Vagina (tissue), 2 donors: ENCODE measurements around the gene KRTAP10-8. TPM values are rescaled to one million over a fixed set of nuclear protein-coding genes. Genes with fewer than 3 reads are reported as not detected.
A peak's percentile ranks its signal among the peaks of the same experiment; 100 is the strongest.
"Not testable (repeated sequence)": the region's sequence is repeated elsewhere in the genome, so short reads cannot be mapped to it uniquely, and the experiment has no call there.

Experiments
- DNase-seq, 2 donors: peaks; one replicate each; pipeline ENCODE4 v3.0.0-alpha.2; 2017; ENCODE audit errors: extremely low spot score in 2 of 2
- H3K27ac ChIP-seq: fragments of 200-600 bp; sonication (generic); one replicate; pipeline ENCODE4 v1.5.1; 2019
- H3K27me3 ChIP-seq: fragments of 200-600 bp; sonication (generic); one replicate; pipeline ENCODE4 v1.5.1; 2019
- H3K36me3 ChIP-seq, 2 donors: fragments of 200-600 bp; sonication (generic); one replicate each; pipeline ENCODE4 v1.5.1; 2017 to 2019
- H3K4me1 ChIP-seq: fragments of 200-600 bp; sonication (generic); one replicate; pipeline ENCODE4 v1.5.1; 2019
- H3K4me3 ChIP-seq, 2 donors: fragments of 200-600 bp; sonication (generic); 1 replicate in 1 of 2; 2 replicates in 1 of 2; pipeline ENCODE4 v1.5.1; 2016 to 2019
- H3K9me3 ChIP-seq: fragments of 200-600 bp; sonication (generic); one replicate; pipeline ENCODE4 v1.5.1; 2019
- CTCF ChIP-seq, 3 experiments: fragments of 450-650 bp in 2 of 3; fragments of 200-600 bp in 1 of 3; sonication (generic) in 1 of 3; IDR thresholded peaks; one replicate each; pipeline ENCODE4 v1.5.1; 2017 to 2019; ENCODE audit warnings: antibody characterized with exemption in 3 of 3, mild to moderate bottlenecking in 2 of 3, moderate library complexity in 2 of 3
- POLR2A ChIP-seq, 2 donors: fragments of 450-650 bp; IDR thresholded peaks; one replicate each; pipeline ENCODE4 v1.6.1; 2017; ENCODE audit warnings: antibody characterized with exemption in 2 of 2, mild to moderate bottlenecking in 2 of 2, moderate library complexity in 2 of 2
- POLR2AphosphoS5 ChIP-seq, 2 donors: sonication (generic); formaldehyde crosslinking; IDR thresholded peaks; one replicate each; pipeline ENCODE4 v1.9.0; 2017; ENCODE audit warnings: antibody characterized with exemption in 2 of 2, mild to moderate bottlenecking in 2 of 2, low read depth in 1 of 2; ENCODE audit not compliant: insufficient read depth in 1 of 2
- intact Hi-C: fragments of 100-400 bp; cut with DNase I; formaldehyde crosslinking; loops from one replicate; pipeline ENCODE4 v1.15.1; 2023
- total RNA-seq: library from RNA; depleted of rRNA; stranded (reverse); fragments of >200 nt; gene quantifications from one replicate; pipeline ENCODE4 v1.2.3, GENCODE V29; 2016

KRTAP10-8 gene
- total RNA-seq, 1 donor from 2014 or later, result not detected

- TF ChIP-seq POLR2A (IDR thresholded peaks at IDR 0.05), result no peak
- no peak for TF ChIP-seq CTCF (IDR thresholded peaks at IDR 0.05)
- TF ChIP-seq POLR2AphosphoS5 (IDR thresholded peaks at IDR 0.05; ENCODE audit: insufficient read depth in 1 of 2, low read depth in 1 of 2), result no peak
- Histone ChIP-seq H3K4me1 (no peaks in the 10 kb centered on the region), H3K9me3 (peaks cover 10% of the 10 kb centered on the region), H3K27ac (no peak overlapping the region), H3K36me3 (no peaks in the 10 kb centered on the region), H3K27me3 (no peaks in the 10 kb centered on the region), H3K4me3 (no peak overlapping the region)
- no peak for DNase-seq
- intact Hi-C loops, result loop anchor here (10.0 kb wide), 1 partner anchor 129 kb away; the partner anchor contains the start of gene LRRC3
These were observed 28.1 kb upstream of the KRTAP10-8 start for GRCh38 chr21:44583800-44584147.

DNA sequence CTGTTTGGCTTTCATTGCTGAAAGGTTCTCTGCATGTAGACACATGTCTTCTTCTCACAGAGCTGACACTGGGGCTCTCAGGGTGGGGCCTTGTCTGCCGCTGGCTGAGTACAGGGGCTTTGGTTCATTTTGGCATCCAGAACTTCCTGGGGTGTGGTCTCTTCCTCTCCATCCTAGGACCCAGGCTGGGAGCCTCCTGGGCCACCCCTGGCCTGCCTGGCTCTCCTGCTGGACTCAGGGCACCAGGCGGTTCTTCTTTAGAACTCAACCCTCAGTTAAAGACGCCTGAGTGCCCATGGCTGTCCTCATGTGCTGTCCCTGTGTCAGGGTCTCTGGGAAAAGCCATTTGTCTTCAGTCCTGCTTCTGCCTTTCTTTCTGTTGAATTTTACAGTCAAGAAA, 26.0 kb upstream of the KRTAP10-8 start:
- Histone ChIP-seq H3K27me3 (no peaks in the 10 kb centered on the region), H3K4me1 (no peaks in the 10 kb centered on the region), H3K27ac (no peak overlapping the region), H3K36me3 (no peaks in the 10 kb centered on the region), H3K9me3 (peaks cover 9% of the 10 kb centered on the region), H3K4me3 (no peak overlapping the region)
- TF ChIP-seq CTCF (IDR thresholded peaks at IDR 0.05) (no peak), POLR2A (IDR thresholded peaks at IDR 0.05) (no peak), POLR2AphosphoS5 (IDR thresholded peaks at IDR 0.05; ENCODE audit: insufficient read depth in 1 of 2, low read depth in 1 of 2) (no peak)
- peak in 1 of 2 donors; percentile 72 for DNase-seq
- intact Hi-C loops, result loop anchor here (10.0 kb wide), 1 partner anchor 131 kb away; the partner anchor contains the start of gene LRRC3

GRCh38 chr21:44589094-44589493, 22.8 kb upstream of the KRTAP10-8 start:
- intact Hi-C loops, result loop anchor here (10.0 kb wide), 1 partner anchor 134 kb away; the partner anchor contains the start of gene LRRC3
- Histone ChIP-seq H3K9me3 (no peaks in the 10 kb centered on the region), H3K4me3 (no peak overlapping the region), H3K27ac (no peak overlapping the region), H3K4me1 (no peaks in the 10 kb centered on the region), H3K27me3 (no peaks in the 10 kb centered on the region), H3K36me3 (no peaks in the 10 kb centered on the region)
- TF ChIP-seq CTCF (IDR thresholded peaks at IDR 0.05) (no peak), POLR2AphosphoS5 (IDR thresholded peaks at IDR 0.05; ENCODE audit: insufficient read depth in 1 of 2, low read depth in 1 of 2) (no peak), POLR2A (IDR thresholded peaks at IDR 0.05) (no peak)
- DNase-seq, result peak in 1 of 2 donors; percentile 58

- H3K4me3 ChIP-seq, result no peak overlapping the region
- DNase-seq, result peak; percentile 52 to 79
- intact Hi-C loops, result loop anchor here (10.0 kb wide), 1 partner anchor 135 kb away; the partner anchor contains the start of gene LRRC3
- no peaks in the 10 kb centered on the region for H3K4me1 ChIP-seq
- no peaks in the 10 kb centered on the region for H3K36me3 ChIP-seq
- no peaks in the 10 kb centered on the region for H3K27me3 ChIP-seq
- TF ChIP-seq CTCF (IDR thresholded peaks at IDR 0.05) (no peak), POLR2AphosphoS5 (IDR thresholded peaks at IDR 0.05; ENCODE audit: insufficient read depth in 1 of 2, low read depth in 1 of 2) (no peak), POLR2A (IDR thresholded peaks at IDR 0.05) (no peak)
- H3K27ac ChIP-seq, result no peak overlapping the region
- H3K9me3 ChIP-seq, result no peaks in the 10 kb centered on the region
These were observed 22.1 kb upstream of the KRTAP10-8 start for GRCh38 chr21:44589586-44590305.

DNA sequence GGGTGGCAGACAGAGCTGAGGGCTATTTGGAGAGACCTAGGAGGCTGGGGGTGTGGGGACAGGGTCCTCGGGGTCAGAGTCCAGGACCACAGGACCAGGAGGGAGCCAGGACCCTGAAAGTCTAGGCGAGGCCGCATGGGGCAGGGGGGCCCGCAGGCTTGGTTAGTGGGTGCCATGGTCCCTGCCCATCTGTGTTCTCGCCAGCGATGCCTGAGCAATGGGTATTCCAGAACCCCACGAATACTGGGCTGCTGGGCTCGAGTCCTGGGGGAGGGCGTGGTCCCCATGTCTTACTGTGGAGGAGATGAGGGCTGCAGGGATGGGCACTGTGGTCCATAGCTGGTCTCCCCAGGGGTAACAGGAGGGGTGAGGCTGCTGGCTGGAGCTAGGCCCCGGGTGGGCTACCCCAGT, 21.6 kb upstream of the KRTAP10-8 start:
- DNase-seq, result peak in 1 of 2 donors; percentile 79
- Histone ChIP-seq H3K4me1 (no peaks in the 10 kb centered on the region), H3K9me3 (no peaks in the 10 kb centered on the region), H3K4me3 (no peak overlapping the region), H3K27ac (no peak overlapping the region), H3K27me3 (no peaks in the 10 kb centered on the region), H3K36me3 (no peaks in the 10 kb centered on the region)
- no peak for TF ChIP-seq CTCF (IDR thresholded peaks at IDR 0.05)
- TF ChIP-seq POLR2A (IDR thresholded peaks at IDR 0.05), result no peak
- no peak for TF ChIP-seq POLR2AphosphoS5 (IDR thresholded peaks at IDR 0.05; ENCODE audit: insufficient read depth in 1 of 2, low read depth in 1 of 2)
- intact Hi-C loops, result no loop called here

- H3K4me1 ChIP-seq, H3K27me3 ChIP-seq, H3K36me3 ChIP-seq, intact Hi-C loops, H3K27ac ChIP-seq, H3K9me3 ChIP-seq, H3K4me3 ChIP-seq: not testable (repeated sequence)
- peak; percentile 54 to 93 for DNase-seq
These were observed 20.7 kb upstream of the KRTAP10-8 start for GRCh38 chr21:44590897-44591800.

- H3K9me3 ChIP-seq, H3K4me3 ChIP-seq, H3K4me1 ChIP-seq, H3K27me3 ChIP-seq, H3K27ac ChIP-seq, H3K36me3 ChIP-seq, DNase-seq, intact Hi-C loops: not testable (repeated sequence)
These were observed 20.1 kb upstream of the KRTAP10-8 start for GRCh38 chr21:44591801-44592130.
